HG02642 (cell line): Measurements from ENCODE around the gene MRPS16.

Experiments used
- ATAC-seq: cut with Tn5 transposase; IDR thresholded peaks from one replicate; pipeline ENCODE4 v1.9.1; 2021; ENCODE audit warnings: mild to moderate bottlenecking; ENCODE audit not compliant: unreplicated experiment, poor library complexity

Gene MRPS16

DNA sequence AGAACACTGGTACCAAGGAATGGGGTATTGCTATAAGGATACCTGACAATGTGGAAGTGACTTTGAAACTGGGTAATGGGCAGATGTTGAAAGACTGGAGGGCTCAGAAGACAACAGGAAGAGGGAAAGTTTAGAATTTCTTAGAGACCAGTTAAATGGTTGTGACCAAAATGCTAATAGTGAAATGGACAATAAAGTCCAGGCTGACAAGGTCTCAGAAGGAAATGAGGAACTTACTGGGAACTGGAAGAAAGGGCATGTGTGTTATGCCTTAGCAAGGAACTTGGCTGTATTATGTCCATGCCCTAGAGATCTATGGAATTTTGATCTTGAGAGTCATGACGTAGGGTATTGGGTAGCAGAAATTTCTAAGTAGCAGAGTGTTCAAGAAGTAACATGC, 46.6 kb downstream of the MRPS16 start:
- ATAC-seq: no peak

DNA sequence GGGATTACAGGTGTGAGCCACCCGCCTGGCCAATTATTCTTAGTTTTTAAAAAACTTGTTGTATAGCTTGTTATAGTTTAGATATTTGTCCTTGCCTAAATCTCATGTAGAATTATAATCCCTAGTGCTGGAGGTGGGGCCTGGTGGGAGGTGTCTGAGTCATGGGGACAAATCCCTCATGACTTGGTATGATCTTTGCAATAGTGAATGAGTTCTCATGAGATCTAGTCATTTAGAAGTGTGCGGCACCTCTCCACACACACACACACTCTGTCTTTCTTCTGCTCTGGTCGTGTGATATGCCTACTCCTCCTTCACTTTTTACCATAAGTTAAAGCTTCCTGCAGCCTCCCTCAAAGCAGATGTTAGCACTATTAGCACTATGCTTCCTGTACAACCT, 47.4 kb downstream of the MRPS16 start:
- no peak for ATAC-seq
